ENCODE measurements around the gene STAU1.

DNA sequence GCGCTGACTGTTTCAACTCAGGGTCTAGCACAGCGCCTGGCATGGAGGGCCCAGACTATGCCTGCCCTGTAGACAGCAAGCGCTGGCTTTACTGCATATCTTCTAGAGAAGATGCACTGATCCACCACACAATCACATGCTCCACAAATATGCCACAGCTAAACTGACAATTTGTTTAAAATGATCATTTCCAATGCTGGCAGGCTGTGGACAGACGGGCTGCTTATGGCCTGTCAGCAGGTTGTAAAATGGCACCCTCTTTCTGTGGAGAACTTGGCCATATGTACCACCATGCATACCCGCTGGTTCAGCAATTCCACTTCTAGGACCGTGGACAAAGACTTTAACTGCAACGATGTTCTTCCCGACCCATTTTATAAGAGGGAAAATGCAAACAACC is 40.8 kb downstream of the STAU1 start:
- TF ChIP-seq, protein P1, sequence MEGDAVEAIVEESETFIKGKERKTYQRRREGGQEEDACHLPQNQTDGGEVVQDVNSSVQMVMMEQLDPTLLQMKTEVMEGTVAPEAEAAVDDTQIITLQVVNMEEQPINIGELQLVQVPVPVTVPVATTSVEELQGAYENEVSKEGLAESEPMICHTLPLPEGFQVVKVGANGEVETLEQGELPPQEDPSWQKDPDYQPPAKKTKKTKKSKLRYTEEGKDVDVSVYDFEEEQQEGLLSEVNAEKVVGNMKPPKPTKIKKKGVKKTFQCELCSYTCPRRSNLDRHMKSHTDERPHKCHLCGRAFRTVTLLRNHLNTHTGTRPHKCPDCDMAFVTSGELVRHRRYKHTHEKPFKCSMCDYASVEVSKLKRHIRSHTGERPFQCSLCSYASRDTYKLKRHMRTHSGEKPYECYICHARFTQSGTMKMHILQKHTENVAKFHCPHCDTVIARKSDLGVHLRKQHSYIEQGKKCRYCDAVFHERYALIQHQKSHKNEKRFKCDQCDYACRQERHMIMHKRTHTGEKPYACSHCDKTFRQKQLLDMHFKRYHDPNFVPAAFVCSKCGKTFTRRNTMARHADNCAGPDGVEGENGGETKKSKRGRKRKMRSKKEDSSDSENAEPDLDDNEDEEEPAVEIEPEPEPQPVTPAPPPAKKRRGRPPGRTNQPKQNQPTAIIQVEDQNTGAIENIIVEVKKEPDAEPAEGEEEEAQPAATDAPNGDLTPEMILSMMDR (IDR thresholded peaks at IDR 0.05 in 4 of 5, conservative IDR thresholded peaks at IDR 0.05 in 1 of 5): no peak
- no peak for TF ChIP-seq POLR2A (IDR thresholded peaks at IDR 0.05)

All from gastrocnemius medialis (tissue), 4 donors.